NB4 (cell line): ENCODE data around the gene MISP.

Experiments
- CTCF ChIP-seq: IDR thresholded peaks from one replicate; pipeline ENCODE4 v1.5.1; 2012; ENCODE audit warnings: low read depth, low read length
- POLR2A ChIP-seq: IDR thresholded peaks from 2 replicates; pipeline ENCODE4 v1.6.1; 2011; ENCODE audit warnings: mild to moderate bottlenecking; ENCODE audit not compliant: insufficient read length; ENCODE audit errors: extremely low read depth

- no peak for TF ChIP-seq POLR2A
- TF ChIP-seq CTCF, result no peak
Observed at GRCh38 chr19:748274-748598, 2.7 kb upstream of the MISP start.
